Activated naive CD4-positive, alpha-beta T cell treated with anti-CD3 and anti-CD28 coated beads, Interleukin-2, amount 50 U/mL, for 24 hours (primary cell): ENCODE results near the gene ARHGAP42.

Experiments used
- H3K27ac Mint-ChIP-seq: one replicate; pipeline ENCODE4 v1.8.0; 2021; ENCODE audit warnings: mild to moderate bottlenecking, mixed read lengths
- H3K27me3 Mint-ChIP-seq: one replicate; pipeline ENCODE4 v1.8.0; 2021; ENCODE audit warnings: mixed read lengths
- H3K36me3 Mint-ChIP-seq: one replicate; pipeline ENCODE4 v1.8.0; 2021; ENCODE audit warnings: mixed read lengths
- H3K4me1 Mint-ChIP-seq: one replicate; pipeline ENCODE4 v1.8.0; 2021; ENCODE audit warnings: mixed read lengths
- H3K4me3 Mint-ChIP-seq: one replicate; pipeline ENCODE4 v1.8.0; 2021; ENCODE audit warnings: mild to moderate bottlenecking, mixed read lengths
- H3K9me3 Mint-ChIP-seq: one replicate; pipeline ENCODE4 v1.8.0; 2021; ENCODE audit warnings: mixed read lengths

Gene ARHGAP42

DNA sequence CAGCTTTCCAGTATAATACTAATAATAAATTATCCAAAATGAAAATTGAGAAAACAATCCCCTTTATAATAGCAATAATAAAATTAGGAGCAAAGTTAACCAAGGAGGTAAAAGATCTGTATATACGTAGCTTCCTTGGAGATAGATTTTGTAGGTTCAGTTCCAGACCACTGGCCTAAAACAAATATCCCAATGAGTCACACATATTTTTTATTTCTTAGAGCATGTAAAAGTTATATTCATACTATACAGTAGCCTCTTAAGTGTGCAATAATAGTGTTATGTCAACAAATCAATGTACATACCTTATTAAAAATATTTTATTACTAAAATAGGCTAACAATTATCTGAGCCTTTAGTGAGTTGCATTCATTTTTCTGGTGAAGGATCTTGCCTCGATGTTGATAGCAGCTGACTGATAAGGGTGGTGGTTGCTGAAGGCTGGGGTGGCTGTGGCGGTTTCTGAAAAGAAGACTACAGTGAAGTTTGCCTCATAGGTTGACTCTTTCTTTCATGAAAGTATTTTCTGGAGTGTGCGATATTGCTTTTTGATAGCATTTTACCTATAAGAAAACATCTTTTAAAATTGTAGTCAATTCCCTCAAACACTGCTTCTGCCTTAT is 178.5 kb downstream of the ARHGAP42 start:
- no peaks in the 10 kb centered on the region for H3K9me3 Mint-ChIP-seq
- no peaks in the 10 kb centered on the region for H3K27me3 Mint-ChIP-seq
- H3K27ac Mint-ChIP-seq: no peak overlapping the region
- H3K4me3 Mint-ChIP-seq: no peak overlapping the region
- no peaks in the 10 kb centered on the region for H3K36me3 Mint-ChIP-seq
- H3K4me1 Mint-ChIP-seq: no peaks in the 10 kb centered on the region

DNA sequence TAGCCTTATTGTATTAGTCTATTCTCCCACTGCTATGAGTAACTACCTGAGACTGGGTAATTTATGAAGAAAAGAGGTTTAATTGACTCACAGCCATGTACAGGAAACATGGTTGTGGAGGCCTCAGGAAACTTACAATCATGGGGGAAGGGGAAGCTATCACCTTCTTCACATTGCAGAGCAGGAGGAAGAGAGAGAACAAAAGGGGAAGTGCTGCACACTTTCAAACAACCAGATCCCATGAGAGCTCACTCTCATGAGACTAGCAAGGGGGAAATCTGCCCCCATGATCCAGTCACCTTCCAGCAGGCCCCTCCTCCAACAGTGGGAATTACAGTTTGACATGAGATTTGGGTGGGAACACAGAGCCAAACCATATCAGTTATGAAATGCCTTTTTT is 179.4 kb downstream of the ARHGAP42 start:
- no peaks in the 10 kb centered on the region for H3K9me3 Mint-ChIP-seq
- H3K27me3 Mint-ChIP-seq: no peaks in the 10 kb centered on the region
- no peaks in the 10 kb centered on the region for H3K36me3 Mint-ChIP-seq
- no peaks in the 10 kb centered on the region for H3K4me1 Mint-ChIP-seq
- H3K27ac Mint-ChIP-seq: no peak overlapping the region
- no peak overlapping the region for H3K4me3 Mint-ChIP-seq

DNA sequence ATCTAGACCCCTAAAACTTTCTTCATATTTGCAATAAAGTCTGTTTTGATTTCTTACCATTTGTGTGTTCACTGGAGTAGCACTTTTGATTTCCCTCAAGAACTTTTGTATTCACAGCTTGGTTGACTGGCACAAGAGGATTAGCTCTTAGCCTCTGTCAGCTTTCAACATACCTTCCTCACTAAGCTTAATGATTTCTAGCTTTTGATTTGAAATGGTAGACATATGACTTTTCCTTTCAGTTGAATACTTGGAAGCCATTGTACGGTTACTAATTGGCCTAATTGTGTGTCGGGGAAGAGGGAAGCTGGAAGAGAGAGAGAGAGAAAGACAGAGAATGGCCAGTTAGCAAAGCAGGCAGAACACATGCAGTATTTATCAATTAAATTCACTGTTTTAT is 180.5 kb downstream of the ARHGAP42 start:
- Mint-ChIP-seq H3K27ac (no peak overlapping the region), H3K4me1 (no peaks in the 10 kb centered on the region), H3K36me3 (no peaks in the 10 kb centered on the region), H3K4me3 (no peak overlapping the region), H3K27me3 (no peaks in the 10 kb centered on the region), H3K9me3 (no peaks in the 10 kb centered on the region)

DNA sequence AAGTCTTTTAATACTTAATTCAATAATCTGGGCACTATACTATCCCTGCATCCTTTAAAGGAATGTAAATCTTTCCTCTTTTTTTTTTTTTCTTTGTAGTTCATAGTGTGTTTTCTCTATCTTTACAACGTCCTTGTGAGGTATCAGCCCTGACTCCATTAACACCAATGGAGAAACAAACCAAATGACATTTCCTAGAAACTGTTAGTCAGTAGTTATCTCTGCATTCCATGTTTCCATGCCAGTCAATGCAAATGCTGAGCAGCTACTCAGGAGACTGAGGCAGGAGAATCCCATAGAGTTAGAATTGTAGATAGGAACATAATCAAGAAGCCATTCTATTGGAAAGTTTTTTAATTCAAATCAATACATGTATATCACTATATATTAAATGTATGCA is 182.2 kb downstream of the ARHGAP42 start:
- H3K4me1 Mint-ChIP-seq: no peaks in the 10 kb centered on the region
- no peak overlapping the region for H3K27ac Mint-ChIP-seq
- no peaks in the 10 kb centered on the region for H3K9me3 Mint-ChIP-seq
- no peaks in the 10 kb centered on the region for H3K36me3 Mint-ChIP-seq
- H3K27me3 Mint-ChIP-seq: no peaks in the 10 kb centered on the region
- no peak overlapping the region for H3K4me3 Mint-ChIP-seq

DNA sequence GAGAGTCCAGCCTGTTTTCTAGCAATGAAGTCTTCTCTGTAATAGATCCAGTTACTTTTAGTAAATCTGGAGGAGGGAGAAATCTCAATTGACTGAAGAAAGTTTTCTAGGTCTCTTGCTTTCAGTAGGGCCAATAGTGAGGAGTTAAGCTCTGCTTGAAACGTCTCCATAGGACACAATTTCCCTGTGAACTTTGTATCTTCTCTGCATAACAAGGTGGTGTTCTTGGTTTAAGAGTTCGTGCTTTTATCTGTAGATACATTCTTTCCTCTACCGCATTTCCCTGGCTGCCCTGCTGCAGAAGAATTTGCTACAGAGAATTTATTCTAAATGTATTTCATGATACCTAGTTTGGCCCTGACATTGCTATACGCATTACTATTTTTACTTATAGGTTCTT is 183.1 kb downstream of the ARHGAP42 start:
- no peaks in the 10 kb centered on the region for H3K27me3 Mint-ChIP-seq
- no peaks in the 10 kb centered on the region for H3K4me1 Mint-ChIP-seq
- H3K9me3 Mint-ChIP-seq: no peaks in the 10 kb centered on the region
- no peaks in the 10 kb centered on the region for H3K36me3 Mint-ChIP-seq
- no peak overlapping the region for H3K4me3 Mint-ChIP-seq
- H3K27ac Mint-ChIP-seq: no peak overlapping the region

DNA sequence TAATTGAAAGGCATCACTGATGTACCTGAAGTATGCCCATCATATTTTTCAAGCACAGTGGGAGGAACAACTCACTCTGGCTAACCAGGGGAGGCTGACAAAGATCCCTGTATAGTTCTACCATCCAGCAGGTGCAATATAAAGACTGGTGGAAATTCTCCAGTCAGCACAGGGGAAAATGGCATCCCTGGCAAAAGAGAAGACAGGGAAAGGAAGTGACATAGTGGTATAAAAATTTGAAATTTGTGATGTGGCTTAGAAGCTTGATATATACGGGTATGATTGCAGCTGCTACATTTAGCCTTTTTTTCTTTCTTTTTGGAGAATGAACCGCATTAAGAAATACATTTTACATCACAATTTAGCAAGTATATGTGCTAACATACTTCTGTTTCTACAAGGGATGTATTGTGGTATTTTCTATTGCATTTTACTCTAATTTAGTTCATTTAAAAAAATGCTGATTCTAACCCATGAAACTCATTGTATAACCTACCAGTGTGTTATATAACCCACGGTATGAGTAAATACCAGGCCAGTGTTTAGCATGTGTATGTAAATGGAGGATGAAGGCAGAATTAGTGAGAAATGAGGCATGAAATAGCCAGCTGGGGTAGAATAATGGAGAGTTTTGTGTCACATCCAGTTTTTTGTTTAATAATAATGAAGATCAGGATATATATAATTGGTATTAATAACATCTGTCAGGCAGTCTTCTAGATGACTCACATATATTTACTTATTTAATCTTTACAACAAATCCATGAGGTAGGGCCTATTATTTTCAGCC is 186.1 kb downstream of the ARHGAP42 start:
- Mint-ChIP-seq H3K27ac (no peak overlapping the region), H3K4me3 (no peak overlapping the region), H3K9me3 (no peaks in the 10 kb centered on the region), H3K27me3 (no peaks in the 10 kb centered on the region), H3K36me3 (no peaks in the 10 kb centered on the region), H3K4me1 (no peaks in the 10 kb centered on the region)

DNA sequence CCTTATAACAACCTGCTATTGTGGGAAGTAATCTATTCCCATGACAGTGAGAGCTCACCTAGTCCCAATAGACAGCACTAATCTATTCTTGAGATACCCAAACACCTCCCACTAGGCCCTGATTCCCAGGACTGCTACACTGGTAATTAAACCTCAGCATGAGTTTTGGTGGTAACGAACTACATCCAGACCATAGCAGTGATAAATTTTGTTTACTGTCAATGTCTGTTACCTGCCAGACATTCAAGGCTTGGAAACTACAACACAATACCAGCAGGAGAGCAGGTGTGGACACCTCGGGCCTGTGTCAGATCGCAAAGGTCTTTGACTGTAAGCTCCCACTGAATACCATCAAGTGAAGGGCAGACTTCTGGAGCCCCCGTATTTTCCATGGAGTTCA is 187.1 kb downstream of the ARHGAP42 start:
- Mint-ChIP-seq H3K27me3 (no peaks in the 10 kb centered on the region), H3K9me3 (no peaks in the 10 kb centered on the region), H3K4me3 (no peak overlapping the region), H3K27ac (no peak overlapping the region), H3K4me1 (no peaks in the 10 kb centered on the region), H3K36me3 (no peaks in the 10 kb centered on the region)

DNA sequence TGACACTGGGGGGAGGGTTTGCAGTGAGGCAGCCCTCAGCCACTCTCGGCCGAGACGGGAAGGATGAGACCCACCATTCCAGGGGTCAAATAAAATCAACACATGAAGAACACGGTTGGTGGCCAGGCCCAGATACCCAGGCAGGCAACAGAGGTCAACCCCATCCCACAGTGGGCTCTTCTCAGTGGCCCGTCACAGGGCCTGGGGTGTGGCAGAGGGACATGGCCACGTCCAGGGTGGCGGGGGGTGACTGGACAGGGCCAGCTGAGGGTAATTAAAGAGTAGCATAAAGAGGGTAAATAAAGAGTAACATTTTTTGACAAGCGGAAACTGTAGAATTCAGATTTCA is 188.4 kb downstream of the ARHGAP42 start:
- Mint-ChIP-seq H3K36me3 (no peaks in the 10 kb centered on the region), H3K4me3 (no peak overlapping the region), H3K27ac (no peak overlapping the region), H3K9me3 (no peaks in the 10 kb centered on the region), H3K27me3 (no peaks in the 10 kb centered on the region), H3K4me1 (no peaks in the 10 kb centered on the region)

DNA sequence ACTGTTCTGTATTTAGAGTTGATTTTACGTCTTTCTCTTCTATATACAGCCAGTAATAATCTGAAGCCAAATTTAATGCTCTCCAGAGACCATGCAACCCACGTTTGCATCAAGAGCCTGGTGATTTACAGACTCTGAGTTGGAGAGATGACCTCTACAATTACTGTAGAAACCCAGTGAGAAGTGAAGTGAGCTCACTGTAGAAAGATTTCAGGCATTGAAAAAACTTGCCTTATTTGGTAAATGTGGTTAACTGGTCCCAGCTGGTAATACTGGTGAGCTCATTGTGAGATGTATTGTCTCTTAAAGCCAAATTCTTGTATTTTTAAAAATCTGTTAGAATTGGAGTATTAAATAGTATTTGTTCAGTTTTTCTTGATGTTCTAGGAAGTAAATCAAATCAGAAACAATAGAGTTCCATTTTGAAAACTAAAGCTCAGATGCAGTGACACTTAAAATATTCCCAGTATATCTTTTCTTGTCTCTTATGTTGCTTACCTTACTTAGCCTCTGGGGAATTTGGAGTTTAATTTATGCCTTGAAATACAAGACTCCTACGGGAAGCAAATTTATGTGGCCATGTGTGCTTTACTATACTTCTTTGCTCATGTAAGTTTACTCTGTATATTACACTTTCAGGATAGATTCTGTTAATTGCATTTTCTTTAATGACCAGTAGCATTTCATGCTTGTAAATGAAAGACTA is 189.9 kb downstream of the ARHGAP42 start:
- Mint-ChIP-seq H3K27ac (no peak overlapping the region), H3K36me3 (no peaks in the 10 kb centered on the region), H3K27me3 (no peaks in the 10 kb centered on the region), H3K4me1 (no peaks in the 10 kb centered on the region), H3K4me3 (no peak overlapping the region), H3K9me3 (peaks cover 12% of the 10 kb centered on the region)

DNA sequence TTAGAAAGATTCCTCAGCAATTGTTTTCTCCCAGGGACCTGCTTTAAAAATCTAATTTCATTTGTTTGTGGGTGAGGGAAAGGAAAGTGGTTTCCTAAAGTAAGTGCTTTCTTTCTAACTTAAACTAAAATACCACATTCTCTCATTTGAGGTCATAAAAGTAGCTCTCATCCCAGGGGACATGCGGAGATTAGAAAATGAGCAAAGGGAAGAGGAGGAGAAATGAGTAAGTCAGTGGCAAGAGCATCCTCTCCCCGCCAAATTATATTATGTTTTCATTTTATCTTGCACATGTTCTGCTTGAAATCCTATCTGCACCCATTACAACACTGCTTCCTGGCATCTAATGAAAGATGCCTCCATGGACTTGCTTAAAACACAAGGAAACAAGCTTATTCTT is 191.4 kb downstream of the ARHGAP42 start:
- no peaks in the 10 kb centered on the region for H3K4me1 Mint-ChIP-seq
- no peaks in the 10 kb centered on the region for H3K36me3 Mint-ChIP-seq
- H3K4me3 Mint-ChIP-seq: no peak overlapping the region
- H3K9me3 Mint-ChIP-seq: peaks cover 20% of the 10 kb centered on the region
- no peaks in the 10 kb centered on the region for H3K27me3 Mint-ChIP-seq
- no peak overlapping the region for H3K27ac Mint-ChIP-seq

DNA sequence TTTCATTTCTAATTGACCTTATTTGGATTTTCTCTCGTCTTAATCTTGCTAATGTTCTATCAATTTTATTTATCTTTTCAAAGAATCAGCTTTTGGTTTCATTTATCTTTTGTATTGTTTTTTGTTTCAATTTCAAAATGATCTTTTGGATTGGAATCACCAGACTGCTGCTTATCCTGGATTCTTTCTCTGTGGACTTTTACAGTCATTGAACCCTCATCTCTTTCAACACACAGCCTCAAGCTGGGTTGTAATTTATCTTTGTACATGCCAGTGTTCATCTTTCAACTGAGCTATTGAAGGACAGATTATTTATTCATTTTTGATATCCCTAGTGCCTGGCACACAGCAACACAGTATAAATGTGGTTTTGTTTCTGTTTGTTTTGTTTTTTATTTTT is 195.9 kb downstream of the ARHGAP42 start:
- H3K36me3 Mint-ChIP-seq: no peaks in the 10 kb centered on the region
- H3K4me1 Mint-ChIP-seq: no peaks in the 10 kb centered on the region
- H3K27me3 Mint-ChIP-seq: no peaks in the 10 kb centered on the region
- peaks cover 20% of the 10 kb centered on the region for H3K9me3 Mint-ChIP-seq
- no peak overlapping the region for H3K27ac Mint-ChIP-seq
- H3K4me3 Mint-ChIP-seq: no peak overlapping the region

DNA sequence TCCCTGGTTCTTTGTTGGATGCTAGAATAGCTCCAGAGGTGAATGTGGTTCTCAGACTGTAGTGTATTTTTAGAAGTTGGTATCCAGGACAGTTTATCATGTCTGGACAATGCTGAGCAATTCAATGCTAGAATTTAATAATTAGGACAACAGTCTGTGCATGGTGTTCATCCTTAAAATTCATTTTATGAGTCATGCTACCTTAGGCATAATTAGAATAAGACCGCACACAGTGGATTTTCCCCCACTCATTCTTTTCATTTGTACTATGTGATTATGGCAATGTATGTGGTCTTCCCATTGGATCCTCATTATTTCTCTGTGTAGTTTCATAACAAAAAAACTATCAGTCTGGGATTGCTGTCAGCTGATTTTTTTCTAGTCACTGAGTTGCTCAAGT is 196.7 kb downstream of the ARHGAP42 start:
- H3K36me3 Mint-ChIP-seq: no peaks in the 10 kb centered on the region
- H3K4me3 Mint-ChIP-seq: no peak overlapping the region
- H3K27me3 Mint-ChIP-seq: no peaks in the 10 kb centered on the region
- no peak overlapping the region for H3K27ac Mint-ChIP-seq
- peaks cover 20% of the 10 kb centered on the region for H3K9me3 Mint-ChIP-seq
- H3K4me1 Mint-ChIP-seq: no peaks in the 10 kb centered on the region

DNA sequence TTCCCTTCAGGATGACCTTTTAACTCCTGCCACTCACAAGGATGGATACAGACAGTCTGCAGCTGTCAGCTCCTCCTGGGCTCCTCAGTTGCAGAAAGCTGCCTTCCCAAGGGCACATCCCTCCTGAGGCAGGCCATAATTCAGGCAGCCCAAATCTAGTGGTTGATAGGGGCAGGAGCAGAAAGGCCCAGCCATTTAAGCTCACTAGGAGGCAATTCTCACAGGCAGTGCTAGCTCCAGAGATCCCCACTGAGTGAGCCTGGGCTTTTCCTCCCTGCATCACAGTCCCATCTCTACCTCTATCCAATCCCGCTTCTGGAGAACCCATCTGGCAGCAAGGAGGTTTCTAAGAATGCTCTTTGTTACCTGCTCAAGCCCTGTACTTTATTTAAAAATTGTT is 200.6 kb downstream of the ARHGAP42 start:
- no peaks in the 10 kb centered on the region for H3K4me1 Mint-ChIP-seq
- H3K36me3 Mint-ChIP-seq: no peaks in the 10 kb centered on the region
- H3K4me3 Mint-ChIP-seq: no peak overlapping the region
- no peaks in the 10 kb centered on the region for H3K27me3 Mint-ChIP-seq
- peaks cover 5% of the 10 kb centered on the region for H3K9me3 Mint-ChIP-seq
- no peak overlapping the region for H3K27ac Mint-ChIP-seq

DNA sequence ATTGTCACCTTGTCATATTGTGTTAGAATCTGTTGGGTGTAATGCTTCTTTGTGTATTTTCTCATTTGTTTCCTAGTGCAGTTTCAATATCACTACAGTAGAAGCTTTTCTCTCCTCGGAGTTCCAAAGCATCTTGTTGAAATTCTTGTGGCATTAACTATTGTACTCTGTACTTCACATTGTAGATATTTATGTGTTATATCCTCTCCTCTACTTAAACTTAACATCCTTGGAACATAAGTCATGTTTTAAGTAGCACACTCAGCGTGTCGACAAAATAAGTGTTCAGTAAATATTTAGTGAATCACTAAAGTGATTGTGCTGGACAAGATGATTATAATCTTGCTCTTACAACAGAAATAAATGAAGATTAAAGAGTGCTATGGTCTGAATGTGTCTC is 201.7 kb downstream of the ARHGAP42 start:
- Mint-ChIP-seq H3K4me1 (no peaks in the 10 kb centered on the region), H3K36me3 (no peaks in the 10 kb centered on the region), H3K9me3 (no peaks in the 10 kb centered on the region), H3K27ac (no peak overlapping the region), H3K4me3 (no peak overlapping the region), H3K27me3 (no peaks in the 10 kb centered on the region)

DNA sequence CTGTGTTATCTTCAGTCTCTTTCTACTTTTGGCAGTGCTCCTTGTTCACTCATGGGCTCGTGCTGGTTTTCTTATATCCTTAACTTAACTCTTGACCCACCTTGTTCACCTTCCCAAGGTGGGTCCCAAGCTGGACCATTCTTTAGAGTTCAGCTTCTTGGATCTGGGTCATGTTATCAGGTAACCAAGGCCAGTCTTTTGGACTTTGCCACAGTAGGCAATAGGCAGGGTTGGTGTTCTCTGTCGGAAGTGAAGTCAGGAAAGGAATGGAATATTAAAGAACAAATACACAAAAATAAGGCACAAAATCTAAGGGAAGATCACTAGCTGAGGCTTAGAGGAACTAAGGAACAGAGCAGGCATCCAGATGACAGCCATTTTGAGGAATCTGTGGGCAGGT is 202.7 kb downstream of the ARHGAP42 start:
- Mint-ChIP-seq H3K9me3 (no peaks in the 10 kb centered on the region), H3K36me3 (no peaks in the 10 kb centered on the region), H3K27ac (no peak overlapping the region), H3K4me3 (no peak overlapping the region), H3K27me3 (no peaks in the 10 kb centered on the region), H3K4me1 (no peaks in the 10 kb centered on the region)

DNA sequence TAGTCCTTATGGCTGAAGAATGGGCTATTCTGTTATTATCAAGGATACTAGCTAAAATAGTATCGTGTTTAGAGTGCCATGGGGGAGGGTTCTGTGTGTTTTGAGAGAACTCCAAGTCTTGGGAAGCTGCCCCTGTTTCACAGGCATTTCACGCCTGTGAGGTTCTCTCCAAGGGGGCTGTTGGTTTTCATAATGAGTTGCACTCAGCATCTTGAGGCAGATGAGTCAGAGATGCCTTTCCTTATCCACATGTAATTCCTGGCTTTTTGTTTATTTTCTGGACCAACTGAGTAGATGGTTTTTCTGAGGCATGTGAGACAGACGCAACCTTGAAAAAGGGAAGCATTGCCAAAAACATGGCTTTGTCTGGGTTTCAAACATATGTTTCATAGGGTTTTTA is 203.7 kb downstream of the ARHGAP42 start:
- no peaks in the 10 kb centered on the region for H3K9me3 Mint-ChIP-seq
- H3K36me3 Mint-ChIP-seq: no peaks in the 10 kb centered on the region
- H3K27me3 Mint-ChIP-seq: no peaks in the 10 kb centered on the region
- no peaks in the 10 kb centered on the region for H3K4me1 Mint-ChIP-seq
- H3K4me3 Mint-ChIP-seq: no peak overlapping the region
- no peak overlapping the region for H3K27ac Mint-ChIP-seq
